H9 (cell line): ENCODE results near the gene ZNHIT2. TPM values are rescaled to one million over a fixed set of nuclear protein-coding genes. Genes with fewer than 3 reads are reported as not detected.

Experiments used
- DNase-seq: peaks from one replicate; pipeline ENCODE4 v3.0.0-alpha.2; 2017
- H2AFZ ChIP-seq: one replicate; pipeline ENCODE4 v1.6.1; 2013; ENCODE audit warnings: mild to moderate bottlenecking, low read length, control low read depth, moderate library complexity
- H2AK5ac ChIP-seq: 2 replicates; pipeline ENCODE4 v1.6.1; 2013; ENCODE audit warnings: low read length, control low read depth, mixed read lengths; ENCODE audit not compliant: insufficient read length
- H2BK120ac ChIP-seq: one replicate; pipeline ENCODE4 v1.6.1; 2013; ENCODE audit warnings: low read depth, mild to moderate bottlenecking, low read length, control low read depth, inconsistent platforms; ENCODE audit not compliant: poor library complexity, severe bottlenecking
- H2BK12ac ChIP-seq: 2 replicates; pipeline ENCODE4 v1.6.1; 2013; ENCODE audit warnings: low read length, control low read depth, mixed read lengths, low read depth; ENCODE audit not compliant: insufficient read length
- H2BK15ac ChIP-seq: 2 replicates; pipeline ENCODE4 v1.6.1; 2013; ENCODE audit warnings: low read depth, low read length, control low read depth
- H2BK20ac ChIP-seq: one replicate; pipeline ENCODE4 v1.6.1; 2013; ENCODE audit warnings: low read depth, mild to moderate bottlenecking, low read length, control low read depth, inconsistent platforms; ENCODE audit not compliant: poor library complexity, severe bottlenecking
- H2BK5ac ChIP-seq: 2 replicates; pipeline ENCODE4 v1.6.1; 2013; ENCODE audit warnings: low read length, control low read depth, mixed read lengths; ENCODE audit not compliant: insufficient read length
- H3K14ac ChIP-seq: 2 replicates; pipeline ENCODE4 v1.6.1; 2013; ENCODE audit warnings: low read length, control low read depth; ENCODE audit not compliant: insufficient read depth
- H3K18ac ChIP-seq: 2 replicates; pipeline ENCODE4 v1.6.1; 2013; ENCODE audit warnings: low read depth, mild to moderate bottlenecking, mixed read lengths, low read length, control low read depth; ENCODE audit not compliant: insufficient read length
- H3K23ac ChIP-seq: 2 replicates; pipeline ENCODE4 v1.6.1; 2013; ENCODE audit warnings: low read length, control low read depth, mixed read lengths, low read depth; ENCODE audit not compliant: insufficient read length
- H3K23me2 ChIP-seq: 2 replicates; pipeline ENCODE4 v1.6.1; 2013; ENCODE audit warnings: low read depth, mild to moderate bottlenecking, mixed read lengths, low read length, control low read depth; ENCODE audit not compliant: insufficient read length, poor library complexity, severe bottlenecking
- H3K27ac ChIP-seq: 2 replicates; pipeline ENCODE4 v1.5.1; 2013; ENCODE audit warnings: low read length, control low read depth, mixed read lengths, low read depth; ENCODE audit not compliant: insufficient read length
- H3K27me3 ChIP-seq: 2 replicates; pipeline ENCODE4 v1.6.1; 2013; ENCODE audit warnings: low read length, control low read depth, inconsistent platforms; ENCODE audit not compliant: insufficient read depth
- H3K4ac ChIP-seq: 2 replicates; pipeline ENCODE4 v1.6.1; 2013; ENCODE audit warnings: low read depth, mild to moderate bottlenecking, control low read depth, inconsistent platforms, low read length, moderate library complexity
- H3K4me1 ChIP-seq: 2 replicates; pipeline ENCODE4 v1.6.1; 2013; ENCODE audit warnings: low read length, control low read depth, inconsistent platforms; ENCODE audit not compliant: insufficient read depth
- H3K4me2 ChIP-seq: 2 replicates; pipeline ENCODE4 v1.6.1; 2013; ENCODE audit warnings: low read length, control low read depth, mixed read lengths; ENCODE audit not compliant: insufficient read length, insufficient read depth
- H3K56ac ChIP-seq: 2 replicates; pipeline ENCODE4 v1.6.1; 2013; ENCODE audit warnings: low read depth, mild to moderate bottlenecking, mixed read lengths, low read length, control low read depth; ENCODE audit not compliant: insufficient read length
- H3K79me1 ChIP-seq: 2 replicates; pipeline ENCODE4 v1.6.1; 2013; ENCODE audit warnings: low read depth, mild to moderate bottlenecking, moderate library complexity, low read length, control low read depth, inconsistent platforms; ENCODE audit not compliant: insufficient read depth, poor library complexity, severe bottlenecking
- H3K79me2 ChIP-seq: 2 replicates; pipeline ENCODE4 v1.6.1; 2013; ENCODE audit warnings: low read length, control low read depth, inconsistent platforms; ENCODE audit not compliant: insufficient read depth
- H3K9ac ChIP-seq: 2 replicates; pipeline ENCODE4 v1.6.1; 2013; ENCODE audit warnings: low read length, control low read depth, mixed read lengths; ENCODE audit not compliant: insufficient read length; ENCODE audit errors: extremely low read depth
- H3K9me3 ChIP-seq: one replicate; pipeline ENCODE4 v1.6.1; 2013; ENCODE audit warnings: low read depth, low read length, inconsistent platforms; ENCODE audit not compliant: control insufficient read depth
- H3T11ph ChIP-seq: one replicate; pipeline ENCODE4 v1.6.1; 2013; ENCODE audit warnings: mild to moderate bottlenecking, low read length, control low read depth, inconsistent platforms
- H4K20me1 ChIP-seq: one replicate; pipeline ENCODE4 v1.6.1; 2013; ENCODE audit not compliant: control insufficient read depth, insufficient read length, insufficient read depth
- H4K5ac ChIP-seq: 2 replicates; pipeline ENCODE4 v1.6.1; 2013; ENCODE audit warnings: low read depth, mild to moderate bottlenecking, mixed read lengths, low read length, control low read depth; ENCODE audit not compliant: insufficient read length
- H4K8ac ChIP-seq: replicated peaks from 2 replicates; pipeline ENCODE4 v1.6.1; 2013; ENCODE audit warnings: low read length, control low read depth, mixed read lengths, low read depth; ENCODE audit not compliant: insufficient read length
- H4K91ac ChIP-seq: 2 replicates; pipeline ENCODE4 v1.6.1; 2013; ENCODE audit warnings: low read depth, mild to moderate bottlenecking, moderate library complexity, mixed read lengths, low read length, control low read depth; ENCODE audit not compliant: insufficient read length
- H3K27ac Mint-ChIP-seq, 3 experiments: 2 replicates in 2 of 3; 3 replicates in 1 of 3; pipeline ENCODE4 v1.8.0; 2020 to 2021; ENCODE audit warnings: mixed read lengths in 3 of 3, mild to moderate bottlenecking in 1 of 3, moderate library complexity in 1 of 3
- H3K27me3 Mint-ChIP-seq: 2 replicates; pipeline ENCODE4 v1.8.0; 2021; ENCODE audit warnings: low read depth, mild to moderate bottlenecking, moderate library complexity, mixed read lengths
- H3K36me3 Mint-ChIP-seq, 3 experiments: 2 replicates in 2 of 3; 3 replicates in 1 of 3; pipeline ENCODE4 v1.8.0; 2020 to 2021; ENCODE audit warnings: low read depth in 3 of 3, mixed read lengths in 3 of 3; ENCODE audit not compliant: insufficient read depth in 1 of 3
- H3K4me1 Mint-ChIP-seq, 2 experiments: 2 replicates each; pipeline ENCODE4 v1.8.0; 2020; ENCODE audit warnings: mixed read lengths in 2 of 2
- H3K4me3 Mint-ChIP-seq, 2 experiments: 2 replicates in 1 of 2; 3 replicates in 1 of 2; pipeline ENCODE4 v1.8.0; 2020 to 2021; ENCODE audit warnings: mild to moderate bottlenecking in 2 of 2, mixed read lengths in 2 of 2, moderate library complexity in 1 of 2
- H3K9me3 Mint-ChIP-seq, 2 experiments: 2 replicates in 1 of 2; 3 replicates in 1 of 2; pipeline ENCODE4 v1.8.0; 2020; ENCODE audit warnings: mild to moderate bottlenecking in 2 of 2, mixed read lengths in 2 of 2, moderate library complexity in 1 of 2
- CTCF ChIP-seq: fragments of 200-600 bp; sonication (generic); conservative IDR thresholded peaks from 3 replicates; pipeline ENCODE4 v1.8.0; 2021; ENCODE audit warnings: antibody characterized with exemption, mild to moderate bottlenecking
- WGBS: extraction: QIAGEN DNeasy Blood & Tissue Kit; methylation state at CpG from one replicate; pipeline ENCODE4 v1.1.7; 2013; ENCODE audit warnings: missing lambda C conversion rate, low lambda C conversion rate, mixed read lengths; ENCODE audit not compliant: insufficient read length; ENCODE audit errors: extremely low coverage; 5-methylcytosine and 5-hydroxymethylcytosine counted together
- total RNA-seq: library from RNA; stranded (reverse); gene quantifications from 2 replicates; pipeline ENCODE4 v1.2.1, GENCODE V29; 2021

Gene ZNHIT2
- total RNA-seq, 1 experiment from 2014 or later, result 18.3 TPM

DNA sequence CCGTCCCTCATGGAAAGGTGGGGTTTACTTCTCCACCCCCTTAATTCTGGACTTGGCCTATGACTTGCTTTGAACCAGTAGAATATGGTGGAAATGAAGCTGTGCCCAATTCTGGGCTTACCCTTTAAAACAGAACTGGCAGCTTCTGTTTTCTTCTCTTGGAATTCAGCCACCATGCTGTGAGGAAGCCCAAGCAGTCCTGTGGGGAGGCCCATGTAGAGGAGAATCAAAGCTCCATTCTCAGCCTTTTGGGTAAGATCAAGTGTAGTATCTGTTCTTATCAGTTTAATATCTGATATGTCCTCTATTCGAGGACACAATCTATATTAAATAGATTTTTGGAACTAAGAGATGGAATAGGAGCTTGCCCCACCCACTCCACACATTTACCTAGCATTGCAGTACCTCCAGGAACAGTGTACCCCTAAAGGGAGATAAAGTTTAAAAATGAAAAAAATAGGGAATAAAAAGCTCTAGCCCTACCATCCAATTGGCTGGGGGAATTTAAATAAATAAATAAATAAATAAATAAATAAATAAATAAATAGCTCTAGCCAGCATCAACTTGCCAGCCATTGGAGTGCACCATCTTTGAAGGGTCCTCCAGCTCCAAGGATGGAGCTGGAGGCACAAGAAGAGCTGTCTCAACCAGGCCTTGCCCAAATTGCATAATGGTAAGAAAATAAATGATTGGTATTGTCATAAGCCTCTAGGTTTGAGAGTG lies 30.0 kb upstream of the ZNHIT2 start:
- Histone ChIP-seq H2BK5ac (no peak overlapping the region), H3T11ph (no peak overlapping the region), H2BK120ac (no peak overlapping the region), H4K91ac (no peak overlapping the region), H3K27ac (no peak overlapping the region), H3K23ac (no peak overlapping the region), H4K8ac (no peak overlapping the region), H2BK20ac (no peak overlapping the region), H3K79me2 (no peaks in the 10 kb centered on the region), H2BK12ac (no peak overlapping the region), H4K5ac (no peak overlapping the region), H3K27me3 (no peaks in the 10 kb centered on the region), H3K23me2 (no peaks in the 10 kb centered on the region), H3K9ac (no peak overlapping the region), H2AFZ (no peak overlapping the region), H2BK15ac (no peak overlapping the region), H4K20me1 (no peaks in the 10 kb centered on the region), H3K4me1 (no peaks in the 10 kb centered on the region), H3K18ac (no peak overlapping the region), H3K9me3 (no peaks in the 10 kb centered on the region), H3K79me1 (no peaks in the 10 kb centered on the region), H3K4me2 (no peak overlapping the region), H3K4ac (no peak overlapping the region), H3K56ac (no peak overlapping the region), H3K14ac (no peak overlapping the region), H2AK5ac (no peak overlapping the region)
- TF ChIP-seq CTCF, result no peak
- Mint-ChIP-seq H3K4me3 (no peak overlapping the region), H3K9me3 (peaks cover 5 to 8% of the 10 kb centered on the region in 2 experiments; a peak in 4 of 5 replicates), H3K4me1 (peaks cover 5 to 6% of the 10 kb centered on the region in 2 experiments; a peak in 3 of 4 replicates), H3K27ac (no peak overlapping the region), H3K36me3 (no peaks in the 10 kb centered on the region), H3K27me3 (peaks cover 18% of the 10 kb centered on the region)
- DNase-seq, result no peak
- no CpG with 5 or more reads among the region's 2 CpGs for WGBS
